SH-SY5Y (cell line): ENCODE results near the gene CYB5R3.

Experiments
- GATA2 ChIP-seq: IDR thresholded peaks from 2 replicates; pipeline ENCODE4 v1.6.1; 2011; ENCODE audit warnings: mild to moderate bottlenecking, low read depth, low read length
- GATA3 ChIP-seq: IDR thresholded peaks from 2 replicates; pipeline ENCODE4 v1.6.1; 2011; ENCODE audit warnings: low read depth, mild to moderate bottlenecking, low read length, moderate library complexity

Gene CYB5R3

DNA sequence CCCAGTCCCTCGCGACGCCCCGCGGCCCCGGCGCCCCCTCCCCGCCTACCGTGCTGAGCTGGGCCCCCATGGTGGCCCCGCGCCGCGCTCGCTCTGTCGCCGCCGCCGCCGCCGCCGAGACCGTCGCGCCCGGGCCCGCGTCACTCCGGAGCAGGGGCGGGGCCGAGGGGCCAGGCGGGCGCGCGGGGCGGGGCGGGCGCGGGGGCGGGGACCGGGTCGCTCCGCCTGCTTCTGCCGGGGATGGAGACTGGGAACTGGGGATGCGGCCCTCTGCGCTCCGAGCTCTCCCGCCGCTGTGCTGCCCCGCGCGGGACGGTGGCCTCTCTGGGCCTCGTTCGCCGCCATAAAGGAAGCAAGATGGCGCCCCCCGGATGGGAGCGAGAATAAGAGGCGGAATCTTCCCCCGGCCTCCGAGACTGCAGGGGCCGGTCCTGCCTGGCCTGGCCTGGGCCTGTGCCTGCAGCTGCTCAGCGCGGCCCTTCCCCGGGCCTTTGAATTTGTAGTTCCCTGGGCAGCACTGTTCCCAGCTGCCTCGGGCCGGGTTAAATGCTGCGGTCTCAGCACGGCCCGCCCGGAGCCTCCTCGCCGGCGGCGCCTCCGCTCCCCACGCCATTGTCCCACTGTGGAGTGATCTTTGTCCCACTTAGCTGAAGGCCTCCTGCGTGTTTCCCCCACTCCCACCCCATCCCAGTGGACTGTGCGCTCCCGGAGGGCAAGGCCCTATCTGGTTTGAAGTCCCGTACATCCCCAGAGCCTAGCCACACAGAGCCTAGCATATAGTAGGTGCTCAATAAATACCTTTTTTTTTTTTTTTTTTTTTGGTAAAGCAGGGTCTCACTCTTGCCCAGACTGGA, at the start of gene CYB5R3:
TSS of gene CYB5R3 (minus strand) at position 147 of the 854 bp plus-strand sequence. CDS start at position 70, 77 bp downstream.
- no peak for TF ChIP-seq GATA3
- no peak for TF ChIP-seq GATA2

DNA sequence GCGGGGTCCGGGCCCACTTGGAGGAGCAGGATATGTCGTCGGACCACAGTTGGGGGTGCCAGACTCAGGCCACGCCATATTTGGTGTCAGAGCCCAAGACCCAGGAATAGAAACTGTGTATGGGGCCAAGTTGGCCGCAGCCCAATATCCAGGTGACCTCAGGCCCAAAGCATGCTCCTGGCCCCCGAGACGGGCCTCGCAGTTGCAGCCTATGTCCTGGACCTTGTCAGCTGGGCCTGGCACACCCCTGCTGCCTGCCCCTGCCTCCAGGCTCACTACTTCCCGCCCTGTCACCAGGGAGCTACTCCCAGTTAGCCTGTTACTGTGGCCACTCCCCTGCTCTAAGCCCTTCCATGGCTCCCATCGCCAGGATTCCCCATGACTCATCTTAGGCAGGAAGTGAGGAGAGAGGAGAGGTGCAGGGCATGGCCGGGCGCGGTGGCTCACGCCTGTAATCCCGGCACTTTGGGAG, 48.4 kb upstream of the CYB5R3 start:
- no peak for TF ChIP-seq GATA3

DNA sequence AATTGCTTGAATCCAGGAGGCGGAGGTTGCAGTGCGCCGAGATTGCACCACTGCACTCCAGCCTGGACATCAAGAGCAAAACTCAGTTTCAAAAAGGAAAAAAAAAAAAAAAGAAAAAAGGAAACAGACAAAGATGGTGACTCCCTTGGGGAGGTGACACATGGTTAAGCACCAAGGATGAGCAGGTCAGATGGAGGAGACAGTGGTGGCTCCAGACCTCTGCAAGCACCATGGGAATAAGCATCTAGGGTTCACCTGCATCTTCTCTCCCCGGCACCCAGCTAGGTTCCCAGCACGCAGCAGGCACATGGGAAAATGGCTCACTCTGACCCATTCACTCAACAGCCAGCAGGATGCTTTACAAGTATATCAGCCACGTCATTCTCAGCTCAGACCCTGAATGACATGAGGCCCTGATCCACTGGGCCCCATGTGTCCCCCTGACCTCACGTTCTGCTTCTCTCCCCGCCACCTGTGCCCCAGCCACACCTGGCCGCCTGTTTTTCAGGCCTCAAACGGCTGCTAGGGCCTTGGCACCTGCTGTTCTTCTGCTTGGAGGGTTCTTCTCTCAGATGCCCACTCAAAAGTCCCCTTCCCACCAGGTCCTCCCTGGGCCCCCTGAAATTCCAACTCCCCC, 47.3 kb upstream of the CYB5R3 start:
- TF ChIP-seq GATA3, result no peak
- no peak for TF ChIP-seq GATA2

GRCh38 chr22:42695294-42695693, 46.1 kb upstream of the CYB5R3 start:
- no peak for TF ChIP-seq GATA3
- no peak for TF ChIP-seq GATA2

GRCh38 chr22:42693763-42694683, 44.8 kb upstream of the CYB5R3 start:
- TF ChIP-seq GATA3 (no peak), GATA2 (no peak)

GRCh38 chr22:42693055-42693762, 44.0 kb upstream of the CYB5R3 start:
- no peak for TF ChIP-seq GATA2
- no peak for TF ChIP-seq GATA3

DNA sequence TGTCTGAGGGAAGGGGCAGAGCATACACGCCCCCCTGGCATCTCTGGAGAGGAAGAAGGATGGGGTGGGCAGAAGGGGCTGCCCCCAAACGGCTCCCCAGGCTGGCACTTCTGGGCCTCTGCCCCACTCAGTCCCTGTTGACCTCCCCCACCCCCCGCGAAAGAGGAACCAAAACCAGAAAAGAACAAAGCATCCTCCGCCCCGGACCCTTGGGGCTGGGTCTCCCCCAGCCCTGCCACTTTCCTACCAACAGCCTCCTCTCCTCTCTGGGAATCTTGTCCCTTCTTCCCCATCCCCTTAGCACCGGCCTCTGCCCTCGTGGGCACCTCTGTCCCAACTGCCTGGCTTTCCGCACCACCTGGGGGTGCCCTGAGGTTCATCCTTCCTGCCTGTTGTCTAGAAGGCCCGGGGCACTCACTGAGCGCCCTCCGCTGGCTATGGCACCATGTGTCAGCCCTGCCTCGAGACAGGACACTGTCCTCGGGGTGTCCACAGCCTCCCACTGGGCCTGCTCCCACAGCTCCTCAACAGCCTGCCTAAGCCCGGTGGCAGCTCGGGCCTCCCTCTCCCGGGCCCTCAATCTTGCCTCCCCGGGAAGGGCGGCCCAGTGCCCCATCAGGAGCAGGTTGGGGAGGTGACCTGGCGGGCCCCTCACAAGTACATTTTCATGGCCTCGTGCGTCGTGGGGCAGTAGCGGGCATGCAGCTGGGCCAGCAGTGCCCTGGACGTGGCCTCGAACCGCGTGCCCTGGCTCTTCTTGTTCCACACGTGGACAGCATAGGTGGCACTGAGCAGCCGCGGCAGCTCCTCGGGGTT, 43.3 kb upstream of the CYB5R3 start:
- TF ChIP-seq GATA2 (no peak), GATA3 (no peak)

- no peak for TF ChIP-seq GATA3
Observed at GRCh38 chr22:42691440-42691839, 42.2 kb upstream of the CYB5R3 start.

DNA sequence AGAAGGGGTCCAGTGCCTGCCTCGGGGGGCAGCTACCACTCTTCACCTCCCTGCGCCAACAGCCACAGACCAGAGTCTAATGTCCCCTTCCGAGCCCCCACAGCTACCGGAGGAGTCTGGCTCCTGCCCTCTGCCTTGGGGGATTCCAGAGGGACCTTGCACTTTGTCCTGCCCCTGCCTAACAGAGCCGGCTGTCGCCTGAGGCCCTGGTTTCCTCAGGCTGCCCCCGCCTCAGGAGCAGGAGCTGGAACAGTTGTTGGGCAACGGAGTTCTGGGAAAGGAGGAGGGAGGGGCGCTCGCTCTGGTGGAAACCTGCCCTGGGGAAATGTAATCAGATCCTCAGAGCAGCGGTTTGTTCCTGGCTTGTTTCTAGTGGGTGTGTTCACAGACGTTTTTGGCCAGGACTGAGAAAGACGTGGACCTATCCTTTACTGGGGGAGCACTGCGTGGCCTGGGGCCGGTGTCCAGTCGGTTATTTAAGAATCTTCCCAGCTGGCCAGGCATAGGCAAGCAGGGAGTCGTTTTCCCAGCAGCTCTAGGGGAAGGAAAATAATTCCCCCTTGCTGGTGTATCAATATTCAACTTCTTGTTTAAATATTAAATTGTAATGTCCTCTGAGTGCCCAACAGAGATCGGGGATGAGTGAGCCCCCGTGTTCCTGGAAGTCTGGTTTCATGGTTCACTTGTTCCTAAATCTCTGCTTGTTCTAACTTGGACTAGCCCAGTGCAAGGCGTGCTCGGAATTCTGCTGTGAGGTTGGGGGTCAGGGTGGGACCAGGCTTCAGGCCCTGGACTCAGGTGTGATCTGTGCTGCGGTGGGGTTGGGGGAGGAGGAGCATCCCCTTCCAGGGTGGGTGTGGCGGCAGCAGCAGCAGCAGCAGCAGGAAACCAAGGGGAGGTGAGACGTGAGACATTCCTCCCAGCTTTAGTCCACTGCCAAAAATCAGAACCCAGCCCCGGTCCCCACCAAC, 39.3 kb upstream of the CYB5R3 start:
- no peak for TF ChIP-seq GATA2
- TF ChIP-seq GATA3, result no peak

DNA sequence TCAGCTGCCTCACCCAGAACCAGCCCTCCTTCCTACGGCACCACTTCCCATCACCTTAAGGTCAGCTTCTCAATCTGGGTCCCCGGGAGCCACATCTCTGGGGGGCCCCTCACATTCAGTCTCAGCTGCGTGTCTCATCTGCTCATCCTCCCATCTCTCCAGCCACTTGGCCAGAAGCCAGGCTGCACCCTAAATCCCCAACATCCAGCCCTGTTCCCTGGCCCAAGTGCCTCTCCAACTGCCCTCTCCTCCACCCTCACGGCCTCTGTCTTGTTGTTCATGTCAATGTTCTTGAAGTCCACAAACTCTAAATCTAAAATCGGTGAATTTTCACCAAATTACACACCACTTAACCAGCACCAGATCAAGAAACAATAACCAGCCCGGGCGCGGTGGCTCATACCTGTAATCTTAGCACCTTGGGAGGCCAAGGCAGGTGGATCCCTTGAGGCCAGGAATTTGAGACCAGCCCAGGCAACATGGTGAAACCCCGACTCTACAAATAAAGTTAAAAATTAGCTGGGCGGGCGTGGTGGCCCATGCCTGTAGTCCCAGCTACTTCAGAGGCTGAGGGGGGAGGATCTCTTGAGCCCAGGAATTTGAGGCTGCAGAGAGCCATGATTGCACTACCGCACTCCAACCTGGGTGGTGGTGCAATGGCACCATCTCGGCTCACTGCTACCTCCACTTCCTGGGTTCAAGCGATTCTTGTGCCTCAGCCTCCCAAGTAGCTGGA, 37.7 kb upstream of the CYB5R3 start:
- no peak for TF ChIP-seq GATA2

DNA sequence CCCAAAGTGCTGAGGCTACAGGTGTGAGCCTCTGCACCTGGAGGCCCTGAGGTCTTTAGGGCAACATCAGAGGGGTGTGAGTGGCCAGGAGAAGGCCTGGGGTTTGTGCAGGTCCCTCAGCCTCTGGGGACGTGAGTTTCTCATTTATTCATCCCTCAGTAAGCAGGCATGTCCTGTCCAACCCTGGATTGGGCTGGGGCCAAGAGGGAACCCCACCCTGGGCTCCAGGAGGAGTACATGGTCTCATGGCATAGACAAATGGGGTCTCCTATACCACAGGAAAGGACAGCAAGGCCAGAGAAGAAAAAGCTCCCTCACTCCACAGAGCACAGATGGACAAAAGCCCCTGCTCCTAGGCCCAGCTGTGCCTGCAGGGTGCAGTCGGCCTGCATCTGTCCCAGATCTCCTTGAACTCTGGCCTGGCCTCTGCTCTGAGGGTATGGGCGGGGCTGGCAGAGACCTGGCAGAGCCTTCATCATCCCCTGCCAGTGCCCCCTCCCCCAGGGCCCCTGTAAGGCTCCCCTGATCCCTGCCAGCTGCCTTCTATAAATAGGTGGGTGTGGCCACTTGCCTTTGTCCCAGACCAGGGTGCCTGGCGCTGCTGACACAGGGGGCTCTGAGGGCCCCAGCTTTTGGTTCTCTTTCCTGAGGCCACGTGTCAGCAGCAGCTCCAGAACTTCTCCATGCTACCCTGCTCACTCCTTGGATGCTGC, 36.9 kb upstream of the CYB5R3 start:
- no peak for TF ChIP-seq GATA3
- no peak for TF ChIP-seq GATA2
